ENCODE measurements around the gene GALNT11.

The GALNT11 gene

GRCh38 chr7:152115021-152115718, 89.7 kb downstream of the GALNT11 start:
- DNase-seq (ENCODE audit: low read depth) = no peak
- in situ Hi-C loops (cut with HindIII; ENCODE audit: low sequenced_read_pairs) = no loop called here
- no peak overlapping the region for H3K4me3 ChIP-seq (ENCODE audit: low read depth, low read length)
- no peak for TF ChIP-seq CTCF (IDR thresholded peaks at IDR 0.05; ENCODE audit: low read depth, low read length, missing control alignments)

GRCh38 chr7:152117356-152117755, 91.9 kb downstream of the GALNT11 start:
- no peak for DNase-seq (ENCODE audit: low read depth)
- in situ Hi-C loops (cut with HindIII; ENCODE audit: low sequenced_read_pairs) = no loop called here
- no peak for TF ChIP-seq CTCF (IDR thresholded peaks at IDR 0.05; ENCODE audit: low read depth, low read length, missing control alignments)
- H3K4me3 ChIP-seq (ENCODE audit: low read depth, low read length) = no peak overlapping the region

GRCh38 chr7:152120210-152120609, 94.7 kb downstream of the GALNT11 start:
- no peak for DNase-seq (ENCODE audit: low read depth)
- H3K4me3 ChIP-seq (ENCODE audit: low read depth, low read length) = no peak overlapping the region
- in situ Hi-C loops (cut with HindIII; ENCODE audit: low sequenced_read_pairs) = no loop called here
- no peak for TF ChIP-seq CTCF (IDR thresholded peaks at IDR 0.05; ENCODE audit: low read depth, low read length, missing control alignments)

- in situ Hi-C loops (cut with HindIII; ENCODE audit: low sequenced_read_pairs) = no loop called here
- DNase-seq (ENCODE audit: low read depth) = no peak
- H3K4me3 ChIP-seq (ENCODE audit: low read depth, low read length) = no peak overlapping the region
- TF ChIP-seq CTCF (IDR thresholded peaks at IDR 0.05; ENCODE audit: low read depth, low read length, missing control alignments) = no peak
Observed at GRCh38 chr7:152120776-152121175, 95.3 kb downstream of the GALNT11 start.

- no peak for DNase-seq (ENCODE audit: low read depth)
- H3K4me3 ChIP-seq (ENCODE audit: low read depth, low read length) = no peak overlapping the region
- no peak for TF ChIP-seq CTCF (IDR thresholded peaks at IDR 0.05; ENCODE audit: low read depth, low read length, missing control alignments)
- in situ Hi-C loops (cut with HindIII; ENCODE audit: low sequenced_read_pairs) = no loop called here
Observed at GRCh38 chr7:152121432-152121831, 96.0 kb downstream of the GALNT11 start.

GRCh38 chr7:152122540-152122939, 97.1 kb downstream of the GALNT11 start:
- TF ChIP-seq CTCF (IDR thresholded peaks at IDR 0.05; ENCODE audit: low read depth, low read length, missing control alignments) = no peak
- DNase-seq (ENCODE audit: low read depth) = no peak
- H3K4me3 ChIP-seq (ENCODE audit: low read depth, low read length) = no peak overlapping the region
- in situ Hi-C loops (cut with HindIII; ENCODE audit: low sequenced_read_pairs) = no loop called here
